GM18907 (cell line): ENCODE data around the gene SP2.

Experiments used
- ATAC-seq: cut with Tn5 transposase; IDR thresholded peaks from one replicate; pipeline ENCODE4 v1.9.1; 2021; ENCODE audit warnings: mild to moderate bottlenecking, moderate library complexity; ENCODE audit not compliant: unreplicated experiment

The SP2 gene

DNA sequence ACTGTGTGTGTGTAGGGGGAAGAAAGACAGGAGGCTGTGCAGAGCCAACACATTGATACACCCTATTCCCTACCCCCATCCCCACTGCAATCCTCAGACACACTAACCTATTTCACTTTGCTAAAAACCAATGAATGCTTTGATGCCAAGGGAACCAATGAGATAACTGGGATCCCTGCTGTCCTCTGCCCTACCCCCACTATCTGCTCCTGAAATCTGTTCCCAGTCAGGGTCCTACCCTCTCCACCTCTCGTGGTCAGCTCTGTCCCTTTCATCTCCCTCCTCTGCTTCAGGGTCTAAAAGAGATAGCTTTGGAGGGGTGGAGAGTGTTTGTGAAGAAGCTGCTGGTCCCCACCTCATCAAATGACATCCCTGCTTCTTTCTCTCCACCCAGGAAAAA, 26.0 kb upstream of the SP2 start:
- no peak for ATAC-seq

DNA sequence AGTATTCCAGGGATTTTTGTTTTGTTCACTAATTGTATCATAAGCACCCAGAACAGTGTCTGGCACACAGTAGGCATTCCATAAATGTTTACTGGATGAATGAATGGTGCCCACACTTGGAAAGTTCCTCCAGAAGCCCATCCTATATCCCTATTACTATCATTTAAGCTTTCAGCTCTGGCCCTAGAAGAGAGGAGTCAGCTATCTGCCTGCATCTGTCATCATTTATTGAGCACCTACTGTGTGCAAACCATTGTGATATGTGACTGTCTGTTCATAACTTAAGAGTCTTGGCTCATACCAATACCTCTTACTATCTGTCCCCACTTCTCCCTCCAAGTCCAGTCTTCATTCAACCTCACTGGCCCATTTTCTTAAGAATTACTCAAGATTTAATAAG, 25.0 kb upstream of the SP2 start:
- no peak for ATAC-seq

DNA sequence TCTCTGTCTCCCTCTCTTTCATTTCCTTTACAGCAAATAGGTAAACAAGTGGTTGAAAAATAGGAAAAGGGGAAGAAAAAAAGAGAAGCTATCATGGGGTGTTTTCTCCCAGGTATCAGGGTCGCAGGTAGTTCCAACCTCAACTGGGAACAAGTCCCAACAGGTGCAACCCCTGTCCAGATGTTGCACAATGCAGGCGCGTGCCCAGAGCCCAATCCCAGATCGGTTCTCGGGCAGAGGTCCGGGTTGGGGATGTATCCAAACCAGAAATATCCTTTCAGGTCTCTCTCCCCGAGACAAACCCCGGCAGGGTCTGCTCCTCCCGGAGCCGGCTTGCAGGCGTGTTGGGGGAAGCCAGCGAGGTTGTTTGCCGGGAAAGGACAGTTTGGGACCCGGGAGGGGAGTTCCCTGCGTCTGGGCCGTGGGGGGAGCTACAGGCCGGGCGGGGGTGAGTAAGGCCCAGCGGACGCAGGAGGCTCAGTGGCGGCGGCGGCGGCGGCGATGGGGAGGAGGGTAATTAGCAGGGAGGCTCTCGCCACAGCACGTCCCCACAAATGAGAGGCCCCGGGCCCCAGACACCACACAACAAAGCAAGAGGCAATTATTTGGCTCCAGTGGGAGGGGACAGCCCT, 23.9 kb upstream of the SP2 start:
- ATAC-seq: no peak

DNA sequence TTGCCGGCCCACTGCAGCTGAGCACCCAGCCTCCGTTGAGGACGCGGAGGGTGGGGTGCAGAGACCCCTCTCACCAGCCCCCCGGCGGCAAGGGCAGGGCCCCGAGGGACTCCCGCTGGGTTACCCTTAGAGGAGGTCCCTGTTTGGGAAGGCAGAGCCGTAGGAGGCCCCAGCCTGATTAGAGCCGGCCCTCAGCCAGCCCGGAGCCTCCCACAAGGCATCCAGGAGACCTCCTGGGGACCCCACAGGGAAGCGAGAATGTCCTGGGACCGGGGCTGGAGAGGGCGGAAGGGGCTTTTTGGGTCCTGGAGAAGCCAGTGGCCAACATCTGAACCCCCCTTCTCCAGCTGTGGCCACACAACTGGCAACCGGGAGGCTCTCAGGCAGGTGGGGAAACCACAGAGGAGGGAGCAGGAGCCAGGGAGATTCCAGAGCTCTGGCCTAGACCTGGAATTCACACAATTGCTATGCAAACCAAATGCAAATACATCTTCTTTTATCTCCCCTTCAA, 23.3 kb upstream of the SP2 start:
- no peak for ATAC-seq

DNA sequence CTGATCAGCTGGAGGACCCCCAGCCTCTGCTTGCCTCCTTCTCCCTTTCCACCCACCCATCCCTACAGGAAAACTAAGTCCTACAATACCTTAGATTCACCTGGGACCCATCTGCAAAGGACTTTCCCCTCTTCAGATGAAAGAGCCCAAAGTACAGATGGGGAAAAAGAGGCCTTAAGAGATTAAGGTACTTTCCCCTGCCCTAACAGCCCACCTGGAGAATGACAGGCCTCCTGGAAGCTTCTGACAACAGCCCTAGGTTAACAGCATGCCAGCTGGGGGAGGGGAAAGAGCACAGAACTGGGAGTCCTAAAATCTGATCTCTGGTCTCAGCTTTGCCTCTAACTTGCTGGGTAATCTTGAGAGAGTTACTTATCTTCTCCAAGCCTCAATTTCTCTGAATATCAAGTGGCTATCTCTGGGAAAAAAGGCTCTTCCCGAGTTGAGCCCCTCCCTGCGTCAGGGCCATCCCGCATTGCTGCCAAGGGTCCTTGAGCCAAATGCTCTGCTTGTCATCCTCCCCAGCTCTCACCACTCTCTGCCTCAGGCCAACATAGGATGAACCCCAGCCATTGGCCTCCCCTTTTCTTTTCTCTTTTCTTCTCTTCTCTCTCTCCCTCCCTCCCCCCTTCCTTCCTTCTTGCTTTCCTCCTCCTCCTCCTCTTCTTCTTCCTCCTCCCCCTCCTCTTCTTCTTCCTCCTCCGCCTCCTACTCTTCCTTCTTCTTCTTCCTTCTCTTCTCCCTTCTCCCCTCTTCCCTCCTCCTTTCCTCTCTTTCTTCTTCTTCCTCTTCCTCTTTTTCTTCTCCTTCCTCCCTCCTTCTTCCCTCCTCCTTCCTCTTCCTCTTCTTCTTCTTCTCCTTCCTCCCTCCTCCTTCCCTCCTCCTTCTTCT, 22.6 kb upstream of the SP2 start:
- ATAC-seq: no peak

DNA sequence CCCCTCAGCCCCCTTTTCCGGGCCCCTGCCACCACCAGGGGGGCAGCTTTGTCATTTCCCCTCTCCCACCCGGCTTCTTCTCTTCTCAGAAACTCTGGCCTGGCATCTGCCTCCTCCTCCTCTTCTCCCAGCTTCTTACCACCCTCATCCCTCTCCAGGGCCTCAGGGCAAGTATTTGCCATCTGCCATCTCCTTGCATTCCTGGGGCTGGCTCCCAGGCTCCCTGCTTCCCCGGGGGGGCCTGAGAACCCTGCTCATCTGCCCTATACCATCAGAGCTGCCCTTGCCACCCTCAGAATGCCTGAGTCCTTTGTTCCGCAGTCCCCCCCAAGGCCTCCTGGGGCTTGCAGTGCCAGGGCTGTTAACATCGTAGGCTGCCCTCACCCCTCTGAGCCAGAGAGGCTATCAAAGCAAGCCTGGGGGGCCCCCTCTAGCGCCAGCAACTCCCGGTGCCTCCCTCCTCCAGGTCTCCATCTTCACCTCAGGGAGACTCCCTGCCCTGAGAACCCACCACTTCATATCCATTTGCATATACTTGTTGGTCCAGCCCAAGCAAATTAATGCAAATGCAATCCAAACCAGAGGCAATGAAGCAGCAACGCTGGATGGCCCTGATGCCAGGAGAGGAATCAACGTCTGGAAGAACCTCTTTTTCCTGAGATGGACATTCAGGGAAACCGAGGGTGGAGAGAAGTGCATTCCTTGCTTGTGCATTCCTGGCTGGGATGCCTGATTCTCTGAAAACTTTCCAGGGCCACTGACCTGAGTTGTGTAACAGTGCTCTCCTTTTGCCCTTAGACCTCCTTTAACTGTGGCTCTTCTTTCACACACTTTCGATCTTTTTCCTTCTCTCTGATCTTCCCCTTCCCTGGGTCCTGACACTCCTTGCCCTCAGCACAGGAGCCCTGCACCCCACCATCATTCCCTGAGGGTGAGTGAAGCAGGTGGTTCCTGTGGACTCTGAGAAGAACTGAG, 20.7 kb upstream of the SP2 start:
- ATAC-seq: no peak

DNA sequence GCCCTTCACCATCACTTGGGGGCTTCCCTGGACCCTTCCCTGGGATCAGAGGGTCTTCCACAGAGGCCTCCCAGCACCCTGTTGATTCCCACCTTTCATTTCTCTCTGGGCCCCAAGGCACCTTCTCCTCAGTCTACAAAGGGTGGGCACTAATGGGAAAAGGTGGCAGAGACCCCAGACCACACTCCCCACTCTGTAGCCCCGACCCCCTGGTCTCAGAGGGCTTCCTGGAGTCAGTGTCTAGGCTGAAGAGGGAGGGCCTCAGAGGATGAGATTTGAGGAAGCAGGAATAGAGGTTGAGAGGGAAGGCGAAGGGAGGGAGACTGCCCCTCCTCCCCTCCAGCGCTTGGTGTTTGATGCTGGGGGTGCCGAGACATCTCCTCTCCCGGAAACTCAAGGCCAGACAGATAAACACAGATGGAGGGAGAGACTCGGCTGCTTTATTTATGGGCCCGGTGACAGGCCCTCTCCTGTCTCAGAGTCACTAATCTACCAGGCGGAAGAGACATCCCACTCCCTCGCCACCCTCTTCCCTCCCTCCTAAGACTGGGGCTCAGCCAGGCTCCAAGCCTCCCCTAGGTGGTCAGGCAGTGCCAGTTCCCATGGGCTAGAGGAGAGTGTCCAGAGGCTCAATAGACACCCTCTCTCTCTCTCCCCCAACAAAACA, 18.5 kb upstream of the SP2 start:
- no peak for ATAC-seq

DNA sequence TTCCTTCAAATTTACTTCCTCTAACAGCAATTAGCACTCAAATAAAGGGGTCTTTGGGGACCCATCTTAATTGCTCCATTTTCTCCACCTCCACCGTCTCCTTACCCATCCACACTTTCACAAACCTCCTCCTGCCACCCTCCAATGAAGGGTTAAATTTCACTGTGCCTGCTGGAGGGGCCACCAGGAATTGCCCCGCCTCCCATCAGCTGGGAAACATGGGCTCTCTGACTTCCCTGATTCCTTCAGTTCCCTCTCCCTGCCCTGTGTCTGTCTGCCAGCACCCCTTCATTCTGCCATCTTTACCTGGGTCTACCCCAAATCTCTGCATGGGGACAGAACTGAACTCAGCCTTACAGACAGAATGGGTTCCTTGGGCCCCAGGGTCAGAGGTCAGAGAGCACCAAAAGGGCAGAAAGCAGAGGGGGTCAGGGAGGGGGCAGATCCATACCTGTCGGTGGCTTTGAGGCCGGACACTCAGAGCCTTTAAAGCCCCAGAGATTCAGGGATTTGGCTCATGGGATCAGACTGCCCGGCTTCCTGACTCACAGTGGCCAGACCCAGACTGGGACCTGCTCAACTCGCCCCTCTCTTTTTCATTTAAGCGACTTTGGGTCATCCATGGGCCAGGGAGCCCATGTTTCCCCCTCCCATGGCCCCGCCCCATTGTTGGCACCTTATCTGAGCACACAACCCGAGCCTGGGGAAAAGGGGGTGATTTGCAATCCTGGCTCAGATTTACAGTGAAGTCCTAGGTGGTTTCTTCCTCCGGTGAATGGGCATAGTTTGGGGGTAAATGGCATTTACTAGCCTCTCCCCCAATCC, 17.6 kb upstream of the SP2 start:
- no peak for ATAC-seq

DNA sequence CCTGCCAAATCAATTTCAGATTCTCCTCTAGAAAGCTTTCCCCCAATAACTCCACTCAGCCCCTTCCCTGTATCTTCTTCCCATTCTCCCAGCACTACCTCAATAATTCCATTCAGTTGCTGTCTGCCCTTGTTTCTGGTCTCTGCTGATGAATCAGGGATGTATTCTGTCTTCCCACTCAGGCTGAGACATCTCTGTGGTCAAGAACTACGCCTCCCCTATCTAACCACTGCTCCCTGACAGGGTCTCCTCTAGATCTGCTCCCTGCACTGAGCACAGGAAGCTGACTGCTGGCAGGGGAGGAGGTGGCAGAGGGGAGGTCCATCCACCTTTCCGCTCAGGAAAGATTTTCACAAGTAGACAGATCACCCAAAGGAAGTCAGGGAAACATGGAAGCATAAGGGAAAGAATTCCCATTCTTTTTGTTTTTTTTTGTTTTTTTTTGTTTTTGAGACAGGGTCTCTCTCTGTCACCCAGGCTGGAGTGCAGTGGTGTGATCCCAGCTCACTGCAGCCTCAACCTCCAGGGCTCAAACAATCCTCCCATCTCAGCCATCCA, 16.9 kb upstream of the SP2 start:
- no peak for ATAC-seq

DNA sequence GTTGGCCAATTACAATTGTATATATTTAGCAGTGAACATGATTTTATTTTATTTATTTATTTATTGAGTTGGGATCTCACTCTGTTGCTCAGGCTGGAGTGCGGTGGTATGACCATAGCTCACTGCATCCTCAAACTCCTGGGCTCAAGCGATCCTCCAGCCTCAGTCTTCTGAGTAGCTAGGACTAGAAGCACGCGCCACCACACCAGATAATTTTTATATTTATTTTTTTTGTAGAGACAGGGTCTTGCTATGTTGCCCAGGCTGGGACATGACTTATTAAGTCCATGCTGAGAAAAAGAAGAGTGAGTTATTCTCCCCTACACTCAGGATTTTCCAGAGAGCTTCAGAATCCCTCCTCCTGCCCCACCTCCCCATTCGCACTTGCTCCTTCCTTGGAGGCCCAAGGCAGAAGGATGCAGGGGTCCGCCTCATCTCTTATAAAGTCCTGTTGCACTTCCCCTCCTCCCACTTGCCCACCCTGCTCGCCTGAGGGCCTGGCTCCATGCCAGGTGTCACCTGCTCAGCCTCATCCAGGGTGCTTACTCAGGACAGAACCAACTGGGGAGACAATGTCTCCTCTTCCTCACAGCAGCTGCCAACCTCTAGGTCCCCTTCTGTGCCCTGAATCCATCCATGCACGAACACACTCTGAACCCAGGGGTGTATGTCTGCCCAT, 16.1 kb upstream of the SP2 start:
- no peak for ATAC-seq

DNA sequence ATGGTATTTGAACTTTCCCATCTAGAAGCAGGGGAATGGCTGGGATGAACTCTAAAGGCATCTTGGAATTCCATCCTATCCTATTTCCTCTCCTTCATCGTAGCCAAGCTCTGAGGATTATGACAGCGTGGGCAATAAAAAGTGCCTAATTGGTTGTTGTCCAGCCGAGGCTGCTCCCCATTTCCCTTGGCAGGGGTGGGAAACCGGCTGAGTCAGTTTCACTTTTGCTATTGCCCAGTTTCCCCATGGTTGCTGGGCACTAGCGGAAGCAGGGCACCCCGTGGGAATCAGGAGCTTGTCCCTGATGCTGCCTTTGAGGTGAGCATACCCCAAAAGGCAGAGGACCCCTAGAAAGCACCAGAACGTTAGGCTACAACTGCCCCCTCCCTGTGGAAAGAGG, 13.8 kb upstream of the SP2 start:
- no peak for ATAC-seq

DNA sequence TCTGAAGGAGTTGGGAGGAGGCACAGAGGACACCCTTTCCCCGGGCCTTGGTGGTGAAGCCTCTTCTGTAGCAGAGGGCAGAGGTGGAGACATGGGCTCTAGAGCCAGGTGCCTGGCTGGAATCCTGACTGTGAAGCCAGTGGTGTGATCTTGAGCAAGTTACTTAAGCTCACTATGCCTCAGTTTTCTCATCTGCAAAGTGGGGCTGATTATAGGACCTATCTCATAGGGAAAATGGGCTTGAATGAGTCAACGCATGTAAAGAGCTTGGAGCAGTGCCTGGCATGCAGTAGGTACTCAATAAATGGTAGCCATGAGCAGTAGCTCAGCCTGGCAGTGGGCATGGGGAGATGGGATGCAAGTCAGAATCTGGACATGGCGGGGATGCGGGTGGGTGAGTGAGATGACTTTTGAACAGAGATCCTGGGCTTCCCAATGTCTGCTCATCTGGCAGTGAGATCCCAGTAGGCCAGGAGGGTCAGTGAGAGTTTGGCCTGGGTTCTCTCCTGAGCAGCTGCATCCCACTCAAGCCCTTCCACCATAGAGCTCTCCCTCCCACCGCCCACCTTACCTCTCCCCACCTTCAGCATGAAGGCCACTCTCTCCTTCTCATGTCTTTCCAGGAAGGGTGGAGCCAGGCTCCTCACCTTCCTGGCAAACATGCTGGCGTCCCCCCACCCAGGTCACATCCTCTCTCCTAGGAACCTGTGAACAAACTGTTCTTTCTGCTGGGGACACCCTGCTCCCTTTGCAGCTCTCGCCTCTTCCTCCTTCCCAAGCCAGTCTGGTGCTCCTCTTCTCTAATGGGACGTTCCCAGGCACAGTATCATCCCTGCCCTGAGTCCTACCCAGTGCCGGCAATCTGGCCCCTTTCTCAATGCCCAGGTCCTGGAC, 13.1 kb upstream of the SP2 start:
- no peak for ATAC-seq

DNA sequence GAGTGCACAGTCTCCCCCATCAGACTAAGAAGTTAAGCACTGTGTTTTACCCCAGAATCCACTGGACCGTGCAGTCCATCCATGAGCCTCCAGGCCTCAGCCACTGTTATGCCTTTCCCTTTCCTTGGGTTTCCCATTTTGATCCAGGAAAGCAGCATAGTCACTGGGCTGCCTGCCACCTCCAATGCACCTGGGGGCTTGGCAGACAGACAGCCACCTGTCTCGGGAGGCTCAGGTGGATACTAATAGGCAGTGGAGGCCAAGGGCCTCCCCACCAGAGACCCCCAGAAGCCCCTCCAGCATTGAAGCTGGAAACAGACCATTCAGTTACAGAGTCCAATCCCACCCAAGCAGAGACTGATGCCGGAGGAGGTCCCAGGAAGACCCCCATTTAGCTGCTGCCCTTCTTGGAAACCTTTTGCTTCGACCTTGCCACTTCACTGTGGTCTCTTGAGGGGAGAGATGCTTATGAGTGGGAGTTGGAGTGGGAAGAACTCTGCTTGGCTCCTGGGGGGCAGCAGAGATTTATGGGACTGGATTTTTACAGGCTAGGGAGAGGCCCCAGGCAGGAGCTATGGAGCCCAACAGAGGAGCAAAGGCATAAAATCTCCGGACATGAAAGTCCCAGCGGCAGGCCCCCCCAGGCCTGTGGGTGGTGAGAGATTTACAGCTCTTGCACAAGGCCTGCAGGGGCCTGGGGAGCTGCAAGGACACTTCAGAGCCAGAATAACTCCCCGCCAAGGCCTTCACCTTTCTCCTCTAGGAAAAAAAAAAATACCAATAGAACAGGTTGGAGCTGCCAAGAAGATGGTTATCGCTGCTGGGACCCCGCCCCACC, 12.2 kb upstream of the SP2 start:
- no peak for ATAC-seq

DNA sequence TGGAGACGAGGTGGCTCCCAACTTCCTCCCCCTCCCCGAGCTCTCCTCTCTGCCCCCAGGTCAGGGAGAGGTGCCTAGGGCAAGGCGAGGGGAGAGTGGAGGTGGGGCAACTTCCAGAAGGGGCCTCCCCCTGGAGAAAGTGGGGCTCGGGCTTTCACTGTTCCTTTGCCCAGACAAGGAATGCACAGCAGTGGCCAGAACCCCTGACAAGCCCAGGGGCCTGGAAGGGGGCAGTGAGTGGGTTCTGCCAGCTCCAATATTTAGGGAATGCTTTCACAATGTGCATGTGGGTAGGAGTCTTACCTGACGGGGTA, 11.7 kb upstream of the SP2 start:
- no peak for ATAC-seq

DNA sequence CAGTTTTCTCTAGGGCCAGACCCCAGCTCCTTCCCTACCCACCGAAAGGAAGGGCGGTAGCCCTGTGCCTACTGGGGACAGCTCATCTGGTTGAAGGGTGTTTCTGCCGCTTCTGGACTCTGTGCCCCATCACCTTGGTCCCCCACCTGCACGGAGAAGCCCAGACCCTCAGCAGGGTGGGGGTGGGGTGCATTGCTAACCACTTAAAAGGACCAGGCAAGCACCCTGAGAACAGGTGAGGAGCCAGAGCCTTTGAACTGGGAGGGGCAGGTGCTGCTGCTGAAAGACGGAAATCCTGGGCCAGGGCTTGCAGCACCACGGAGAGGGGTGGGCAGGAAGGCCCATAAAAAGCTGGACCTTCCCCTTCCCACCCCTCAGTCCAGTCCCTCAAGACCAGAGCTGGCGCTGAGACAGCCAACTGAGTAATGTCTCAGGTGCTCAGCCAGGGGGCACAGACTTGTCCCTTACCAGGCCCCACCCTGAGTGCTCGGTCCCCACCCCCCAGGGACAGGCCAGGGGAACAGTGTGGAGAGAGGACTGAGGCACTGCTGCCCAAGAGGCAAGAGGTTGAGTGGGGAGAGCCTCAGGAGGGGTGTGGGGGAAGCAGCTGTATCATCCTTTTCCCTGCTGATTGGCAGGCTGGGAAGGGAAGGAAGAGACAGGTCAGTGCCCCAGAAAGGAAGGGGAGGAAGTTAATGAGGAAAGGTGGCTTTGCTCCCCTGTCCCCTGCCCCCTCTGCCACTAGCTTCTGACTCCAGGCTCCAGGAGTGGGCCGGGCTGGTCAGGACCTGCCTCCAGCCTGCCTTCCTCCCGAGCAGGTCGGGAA, 10.9 kb upstream of the SP2 start:
- no peak for ATAC-seq

DNA sequence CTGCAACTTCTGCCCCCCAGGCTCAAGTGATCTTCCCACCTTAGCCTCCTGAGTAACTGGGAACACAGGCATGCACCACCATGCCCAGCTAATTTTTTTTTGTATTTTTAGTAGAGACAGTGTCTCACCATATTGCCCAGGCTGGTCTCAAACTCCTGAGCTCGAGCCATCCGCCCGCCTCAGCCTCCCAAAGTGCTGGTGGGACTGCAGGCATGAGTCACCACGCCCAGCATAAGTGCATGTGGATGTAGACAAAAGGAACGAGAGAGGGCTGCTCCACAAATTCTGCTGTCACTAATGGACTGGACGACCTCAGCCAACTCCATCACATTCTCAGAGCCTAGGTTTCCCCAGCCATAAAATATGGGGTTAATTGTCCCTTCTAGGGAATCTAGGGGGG, 7.7 kb upstream of the SP2 start:
- no peak for ATAC-seq
